Pulmonary artery endothelial cell (primary cell): ENCODE data around the gene CD74. TPM values are rescaled to one million over a fixed set of nuclear protein-coding genes. Genes with fewer than 3 reads are reported as not detected.

ENCODE experiments used
- DNase-seq: peaks from one replicate; pipeline ENCODE4 v3.0.0-alpha.2; 2011; ENCODE audit warnings: low read depth, low spot score
- total RNA-seq: library from RNA; depleted of rRNA; stranded (reverse); fragments of >200 nt; gene quantifications from 2 replicates; pipeline ENCODE4 v1.2.3, GENCODE V29; 2014

Gene CD74
- total RNA-seq, 1 donor from 2014 or later = 0.07 TPM

- DNase-seq = peak; percentile 22
These were observed 2.0 kb downstream of the CD74 start for GRCh38 chr5:150410524-150411244.

- peak; percentile 63 for DNase-seq
These were observed 2.8 kb downstream of the CD74 start for GRCh38 chr5:150409638-150410523.

- no peak for DNase-seq
These were observed 4.3 kb downstream of the CD74 start for GRCh38 chr5:150408231-150408943.

GRCh38 chr5:150407096-150407720, 5.5 kb downstream of the CD74 start:
- DNase-seq = no peak

GRCh38 chr5:150406723-150407095, 6.0 kb downstream of the CD74 start:
- DNase-seq = no peak

GRCh38 chr5:150406103-150406722, 6.5 kb downstream of the CD74 start:
- DNase-seq = no peak

- DNase-seq = no peak
These were observed 7.5 kb downstream of the CD74 start for GRCh38 chr5:150404941-150405816.

- DNase-seq = no peak
These were observed 8.2 kb downstream of the CD74 start for GRCh38 chr5:150404535-150404934.

GRCh38 chr5:150404121-150404520, 8.6 kb downstream of the CD74 start:
- no peak for DNase-seq

GRCh38 chr5:150402901-150403342, 9.8 kb downstream of the CD74 start:
- no peak for DNase-seq

GRCh38 chr5:150402229-150402773, 10.4 kb downstream of the CD74 start:
- no peak for DNase-seq

GRCh38 chr5:150401376-150402228, 11.1 kb downstream of the CD74 start:
- DNase-seq = no peak

- DNase-seq = no peak
These were observed 11.7 kb downstream of the CD74 start for GRCh38 chr5:150401076-150401375.

- no peak for DNase-seq
These were observed 12.2 kb downstream of the CD74 start for GRCh38 chr5:150400316-150401075.

GRCh38 chr5:150399524-150400211, 13.0 kb downstream of the CD74 start:
- no peak for DNase-seq

GRCh38 chr5:150398722-150399523, 13.8 kb downstream of the CD74 start:
- no peak for DNase-seq
